ENCODE measurements around the gene CYP1A1.

The CYP1A1 gene

GRCh38 chr15:74742422-74742821 lies 17.1 kb upstream of the CYP1A1 start:
- TF ChIP-seq NFIC (IDR thresholded peaks at IDR 0.05) (no peak), USF1 (IDR thresholded peaks at IDR 0.05) (no peak), TCF12 (IDR thresholded peaks at IDR 0.05; ENCODE audit: low read depth) (no peak), EP300 (IDR thresholded peaks at IDR 0.05; ENCODE audit: borderline replicate concordance) (no peak), REST (IDR thresholded peaks at IDR 0.05; ENCODE audit: low read depth) (no peak), CEBPB (IDR thresholded peaks at IDR 0.05) (no peak), MAX (IDR thresholded peaks at IDR 0.05) (no peak), RAD21 (IDR thresholded peaks at IDR 0.05; ENCODE audit: low read depth) (no peak), CREB1 (IDR thresholded peaks at IDR 0.05; ENCODE audit: low read depth) (no peak), EGR1 (IDR thresholded peaks at IDR 0.05) (no peak), YY1 (IDR thresholded peaks at IDR 0.05; ENCODE audit: low read depth) (no peak), ZBTB7A (IDR thresholded peaks at IDR 0.05; ENCODE audit: low read depth) (no peak), FOXM1 (IDR thresholded peaks at IDR 0.05; ENCODE audit: borderline replicate concordance, low read depth) (no peak), TAF1 (IDR thresholded peaks at IDR 0.05; ENCODE audit: low read depth) (no peak), TEAD4 (IDR thresholded peaks at IDR 0.05) (no peak)

- TF ChIP-seq MAX (IDR thresholded peaks at IDR 0.05): no peak
- no peak for TF ChIP-seq REST (IDR thresholded peaks at IDR 0.05; ENCODE audit: low read depth)
- TF ChIP-seq CREB1 (IDR thresholded peaks at IDR 0.05; ENCODE audit: low read depth): no peak
- TF ChIP-seq EP300 (IDR thresholded peaks at IDR 0.05; ENCODE audit: borderline replicate concordance): no peak
- TF ChIP-seq TCF12 (IDR thresholded peaks at IDR 0.05; ENCODE audit: low read depth): no peak
- TF ChIP-seq NFIC (IDR thresholded peaks at IDR 0.05): no peak
- no peak for TF ChIP-seq YY1 (IDR thresholded peaks at IDR 0.05; ENCODE audit: low read depth)
- no peak for TF ChIP-seq USF1 (IDR thresholded peaks at IDR 0.05)
- TF ChIP-seq TAF1 (IDR thresholded peaks at IDR 0.05; ENCODE audit: low read depth): no peak
- no peak for TF ChIP-seq RAD21 (IDR thresholded peaks at IDR 0.05; ENCODE audit: low read depth)
- TF ChIP-seq TEAD4 (IDR thresholded peaks at IDR 0.05): no peak
- TF ChIP-seq ZBTB7A (IDR thresholded peaks at IDR 0.05; ENCODE audit: low read depth): no peak
- no peak for TF ChIP-seq EGR1 (IDR thresholded peaks at IDR 0.05)
- TF ChIP-seq FOXM1 (IDR thresholded peaks at IDR 0.05; ENCODE audit: borderline replicate concordance, low read depth): no peak
- no peak for TF ChIP-seq CEBPB (IDR thresholded peaks at IDR 0.05)
Observed at GRCh38 chr15:74735305-74735704, 10.0 kb upstream of the CYP1A1 start.

- no peak for TF ChIP-seq EGR1 (IDR thresholded peaks at IDR 0.05)
- TF ChIP-seq CEBPB (IDR thresholded peaks at IDR 0.05): no peak
- no peak for TF ChIP-seq MAX (IDR thresholded peaks at IDR 0.05)
- no peak for TF ChIP-seq TAF1 (IDR thresholded peaks at IDR 0.05; ENCODE audit: low read depth)
- no peak for TF ChIP-seq TCF12 (IDR thresholded peaks at IDR 0.05; ENCODE audit: low read depth)
- no peak for TF ChIP-seq NFIC (IDR thresholded peaks at IDR 0.05)
- no peak for TF ChIP-seq USF1 (IDR thresholded peaks at IDR 0.05)
- no peak for TF ChIP-seq EP300 (IDR thresholded peaks at IDR 0.05; ENCODE audit: borderline replicate concordance)
- TF ChIP-seq RAD21 (IDR thresholded peaks at IDR 0.05; ENCODE audit: low read depth): no peak
- no peak for TF ChIP-seq REST (IDR thresholded peaks at IDR 0.05; ENCODE audit: low read depth)
Observed at GRCh38 chr15:74733269-74733668, 7.9 kb upstream of the CYP1A1 start.

- TF ChIP-seq ZBTB7A (IDR thresholded peaks at IDR 0.05; ENCODE audit: low read depth): no peak
- TF ChIP-seq EGR1 (IDR thresholded peaks at IDR 0.05): no peak
- TF ChIP-seq FOXM1 (IDR thresholded peaks at IDR 0.05; ENCODE audit: borderline replicate concordance, low read depth): no peak
- no peak for TF ChIP-seq YY1 (IDR thresholded peaks at IDR 0.05; ENCODE audit: low read depth)
- TF ChIP-seq USF1 (IDR thresholded peaks at IDR 0.05): no peak
- TF ChIP-seq NFIC (IDR thresholded peaks at IDR 0.05): no peak
- no peak for TF ChIP-seq EP300 (IDR thresholded peaks at IDR 0.05; ENCODE audit: borderline replicate concordance)
- no peak for TF ChIP-seq RAD21 (IDR thresholded peaks at IDR 0.05; ENCODE audit: low read depth)
- TF ChIP-seq TEAD4 (IDR thresholded peaks at IDR 0.05): no peak
- TF ChIP-seq REST (IDR thresholded peaks at IDR 0.05; ENCODE audit: low read depth): no peak
- no peak for TF ChIP-seq TCF12 (IDR thresholded peaks at IDR 0.05; ENCODE audit: low read depth)
Observed at GRCh38 chr15:74732846-74733245, 7.5 kb upstream of the CYP1A1 start.

Measured in Ishikawa (cell line).